Muscle layer of colon (tissue), 2 donors: ENCODE measurements around the gene FNDC8.
"Not testable (repeated sequence)": the region's sequence is repeated elsewhere in the genome, so short reads cannot be mapped to it uniquely, and the experiment has no call there.

ENCODE experiments used
- H3K27ac ChIP-seq: one replicate; pipeline ENCODE4 v1.7.0; 2013; ENCODE audit warnings: low read depth, mild to moderate bottlenecking, low read length, moderate library complexity
- H3K27me3 ChIP-seq, 2 donors: one replicate each; pipeline ENCODE4 v1.7.0; 2013; ENCODE audit warnings: low read length in 2 of 2, mild to moderate bottlenecking in 2 of 2; ENCODE audit not compliant: insufficient read depth in 2 of 2, control insufficient read depth in 1 of 2
- H3K36me3 ChIP-seq: one replicate; pipeline ENCODE4 v1.7.0; 2013; ENCODE audit warnings: mild to moderate bottlenecking, low read length; ENCODE audit not compliant: insufficient read depth
- H3K4me1 ChIP-seq: one replicate; pipeline ENCODE4 v1.7.0; 2013; ENCODE audit warnings: mild to moderate bottlenecking, low read length; ENCODE audit not compliant: insufficient read depth
- H3K4me3 ChIP-seq, 2 donors: one replicate each; pipeline ENCODE4 v1.7.0; 2013; ENCODE audit warnings: low read length in 2 of 2, low read depth in 1 of 2, mild to moderate bottlenecking in 1 of 2, moderate library complexity in 1 of 2
- H3K9ac ChIP-seq: one replicate; pipeline ENCODE4 v1.7.0; 2013; ENCODE audit warnings: low read length
- H3K9me3 ChIP-seq: one replicate; pipeline ENCODE4 v1.7.0; 2013; ENCODE audit warnings: mild to moderate bottlenecking, low read length
- donor health status: abdominal sarcoma.
- donor health status: Adenocarcinoma of cecum.

FNDC8 gene

DNA sequence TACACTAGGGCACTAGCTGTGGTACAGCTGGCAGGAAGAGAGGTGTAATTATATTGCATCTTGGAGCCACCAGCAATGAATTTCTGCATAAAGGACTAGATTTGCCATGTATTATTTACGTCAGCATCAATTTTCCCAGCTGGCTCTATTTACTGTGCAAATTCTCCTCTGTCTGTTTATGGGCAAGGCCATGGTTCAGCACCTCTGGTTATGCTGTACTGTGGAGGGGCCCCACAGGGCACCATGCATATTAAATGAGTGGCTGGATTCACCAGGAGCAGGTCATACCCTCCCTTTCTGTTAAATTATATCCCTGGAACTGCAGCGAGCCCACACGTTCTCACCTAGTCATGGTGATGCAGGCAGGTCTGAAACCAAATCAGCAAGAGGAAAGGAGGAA lies 21.5 kb upstream of the FNDC8 start:
- Histone ChIP-seq H3K27me3 (no peaks in the 10 kb centered on the region), H3K9ac (no peak overlapping the region), H3K36me3 (peaks cover 17% of the 10 kb centered on the region), H3K27ac (no peak overlapping the region), H3K9me3 (no peaks in the 10 kb centered on the region), H3K4me1 (no peaks in the 10 kb centered on the region), H3K4me3 (no peak overlapping the region)

- Histone ChIP-seq H3K27me3 (no peaks in the 10 kb centered on the region), H3K9ac (no peak overlapping the region), H3K36me3 (peaks cover 21% of the 10 kb centered on the region), H3K27ac (no peak overlapping the region), H3K4me1 (no peaks in the 10 kb centered on the region), H3K4me3 (no peak overlapping the region), H3K9me3 (no peaks in the 10 kb centered on the region)
Observed at GRCh38 chr17:35101036-35101435, 20.4 kb upstream of the FNDC8 start.

GRCh38 chr17:35101725-35102124 lies 19.7 kb upstream of the FNDC8 start:
- Histone ChIP-seq H3K4me3 (no peak overlapping the region), H3K27me3 (no peaks in the 10 kb centered on the region), H3K9me3 (no peaks in the 10 kb centered on the region), H3K27ac (no peak overlapping the region), H3K9ac (no peak overlapping the region), H3K4me1 (no peaks in the 10 kb centered on the region), H3K36me3 (peaks cover 28% of the 10 kb centered on the region)

- Histone ChIP-seq H3K27me3 (no peaks in the 10 kb centered on the region), H3K9ac (no peak overlapping the region), H3K4me3 (no peak overlapping the region), H3K36me3 (peaks cover 29% of the 10 kb centered on the region), H3K9me3 (no peaks in the 10 kb centered on the region), H3K27ac (no peak overlapping the region), H3K4me1 (no peaks in the 10 kb centered on the region)
Observed at GRCh38 chr17:35103271-35103670, 18.1 kb upstream of the FNDC8 start.

DNA sequence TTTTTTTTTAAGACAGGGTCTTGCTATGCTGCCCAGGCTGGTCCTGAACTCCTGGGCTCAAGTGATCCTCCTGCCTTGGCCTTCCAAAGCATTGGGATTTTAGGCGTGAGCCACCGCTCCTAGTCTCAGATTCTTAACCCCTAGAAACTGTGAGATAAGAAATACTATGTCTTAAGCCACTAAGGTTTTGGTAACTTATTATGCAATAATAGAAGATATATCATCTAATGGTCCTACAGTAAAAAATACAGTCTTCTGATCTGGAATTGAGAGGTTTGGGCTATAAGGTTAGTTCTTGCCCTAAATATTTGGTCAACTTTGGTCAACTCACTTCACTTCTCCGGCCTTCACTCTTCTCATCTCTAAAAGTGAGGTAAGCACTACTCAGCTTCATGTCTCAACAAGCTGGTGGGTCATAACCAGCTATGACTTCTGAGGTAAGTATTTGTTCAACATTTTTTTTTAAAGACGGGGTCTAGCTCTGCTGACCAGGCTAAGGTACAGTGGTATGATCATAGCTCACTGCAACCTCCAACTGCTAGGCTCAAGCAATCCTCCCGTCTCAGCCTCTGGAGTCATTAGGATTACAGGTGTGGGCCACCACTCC lies 16.5 kb upstream of the FNDC8 start:
- peaks cover 29% of the 10 kb centered on the region for H3K36me3 ChIP-seq

DNA sequence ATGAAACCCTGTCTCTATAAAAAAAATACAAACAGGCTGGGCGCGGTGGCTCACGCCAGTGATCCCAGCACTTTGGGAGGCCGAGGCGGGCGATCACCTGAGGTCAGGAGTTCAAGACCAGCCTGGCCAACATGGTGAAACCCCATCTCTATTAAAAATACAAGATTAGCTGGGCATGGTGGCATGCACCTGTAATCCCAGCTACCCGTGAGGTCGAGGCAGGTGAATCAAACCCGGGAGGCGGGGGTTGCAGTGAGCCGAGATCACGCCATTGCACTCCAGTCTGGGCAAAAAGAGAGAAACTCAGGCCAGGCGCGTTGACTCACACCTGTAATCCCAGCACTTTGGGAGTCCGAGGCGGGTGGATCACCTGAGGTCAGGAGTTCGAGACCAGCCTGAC lies 10.6 kb upstream of the FNDC8 start:
- peaks cover 11% of the 10 kb centered on the region for H3K36me3 ChIP-seq
- not testable (repeated sequence) for H3K27me3 ChIP-seq, H3K4me3 ChIP-seq, H3K4me1 ChIP-seq, H3K9ac ChIP-seq, H3K9me3 ChIP-seq, H3K27ac ChIP-seq

More for the DNA sequence above, 16.5 kb upstream of the FNDC8 start:
- Histone ChIP-seq H3K9ac (no peak overlapping the region), H3K4me3 (no peak overlapping the region), H3K27me3 (no peaks in the 10 kb centered on the region), H3K4me1 (no peaks in the 10 kb centered on the region), H3K9me3 (no peaks in the 10 kb centered on the region), H3K27ac (no peak overlapping the region)

GRCh38 chr17:35116845-35117244 lies 4.6 kb upstream of the FNDC8 start:
- Histone ChIP-seq H3K27me3 (no peaks in the 10 kb centered on the region), H3K9me3 (no peaks in the 10 kb centered on the region), H3K36me3 (no peaks in the 10 kb centered on the region), H3K4me1 (peaks cover 11% of the 10 kb centered on the region), H3K4me3 (no peak overlapping the region), H3K27ac (no peak overlapping the region), H3K9ac (no peak overlapping the region)

GRCh38 chr17:35117984-35118383 lies 3.4 kb upstream of the FNDC8 start:
- Histone ChIP-seq H3K9me3 (no peaks in the 10 kb centered on the region), H3K4me1 (peaks cover 11% of the 10 kb centered on the region), H3K36me3 (no peaks in the 10 kb centered on the region), H3K27ac (no peak overlapping the region), H3K27me3 (no peaks in the 10 kb centered on the region), H3K4me3 (no peak overlapping the region), H3K9ac (no peak overlapping the region)

DNA sequence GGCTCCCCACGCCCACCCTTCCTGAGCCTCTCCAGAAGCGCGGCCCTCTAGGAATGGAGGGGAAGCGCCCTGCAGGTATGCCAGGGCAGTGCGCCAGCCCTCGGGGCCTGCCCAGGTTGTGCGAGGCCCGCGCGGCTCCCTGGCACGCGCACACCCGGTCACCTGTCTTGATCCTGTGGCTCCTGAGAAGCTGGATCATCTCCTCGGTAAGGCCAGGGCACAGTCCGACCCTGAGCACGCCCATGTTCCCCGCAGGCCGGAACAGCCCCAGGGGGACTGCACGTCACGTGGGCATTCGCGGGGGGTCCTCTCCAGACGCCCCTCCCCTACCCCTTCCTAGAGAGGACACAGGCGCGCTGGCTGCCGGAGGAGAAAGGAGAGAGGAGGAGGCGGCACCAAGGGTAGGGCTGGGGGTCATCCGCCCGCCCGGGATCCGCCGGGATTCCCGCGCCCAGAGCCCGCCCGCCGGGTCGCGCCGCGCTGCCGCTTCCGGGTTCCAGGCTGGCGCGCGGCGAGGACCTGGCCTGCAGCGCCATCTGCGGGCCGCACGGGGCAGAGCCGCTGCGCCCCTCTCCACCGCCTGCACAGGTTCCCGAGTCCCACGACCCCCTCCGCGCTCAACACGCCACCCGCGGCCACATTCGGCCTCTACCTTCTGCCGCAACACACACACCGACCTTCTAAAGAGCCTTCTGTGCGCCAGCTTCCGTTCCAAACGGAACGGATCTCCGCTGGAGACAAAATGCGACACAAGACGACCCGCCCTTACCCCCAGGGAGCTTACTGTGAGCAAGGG lies 1.8 kb upstream of the FNDC8 start, which contains the start of gene RAD51D:
Gene RAD51D, minus strand, starts transcription at position 491 of the 796 bp plus-strand sequence. Its CDS starts 247 bp downstream, at position 244.
- H3K9ac ChIP-seq, result peak within 1 kb of the TSS; percentile 82

GRCh38 chr17:35127751-35128514 lies 6.5 kb downstream of the FNDC8 start:
- no peaks in the 10 kb centered on the region for H3K4me1 ChIP-seq
- no peak overlapping the region for H3K4me3 ChIP-seq
- H3K27me3 ChIP-seq, result no peaks in the 10 kb centered on the region
- no peak overlapping the region for H3K27ac ChIP-seq
- no peak overlapping the region for H3K9ac ChIP-seq
- H3K9me3 ChIP-seq, result no peaks in the 10 kb centered on the region
- peaks cover 6% of the 10 kb centered on the region for H3K36me3 ChIP-seq

More for the DNA sequence above, 1.8 kb upstream of the FNDC8 start, which contains the start of gene RAD51D:
- H3K4me3 ChIP-seq, result peak within 1 kb of the TSS; percentile 94
- peak within 1 kb of the TSS; percentile 86 for H3K27ac ChIP-seq
- no peaks in the 10 kb centered on the region for H3K36me3 ChIP-seq
- H3K9me3 ChIP-seq, result no peaks in the 10 kb centered on the region
- H3K4me1 ChIP-seq, result peaks cover 11% of the 10 kb centered on the region
- H3K27me3 ChIP-seq, result no peaks in the 10 kb centered on the region

DNA sequence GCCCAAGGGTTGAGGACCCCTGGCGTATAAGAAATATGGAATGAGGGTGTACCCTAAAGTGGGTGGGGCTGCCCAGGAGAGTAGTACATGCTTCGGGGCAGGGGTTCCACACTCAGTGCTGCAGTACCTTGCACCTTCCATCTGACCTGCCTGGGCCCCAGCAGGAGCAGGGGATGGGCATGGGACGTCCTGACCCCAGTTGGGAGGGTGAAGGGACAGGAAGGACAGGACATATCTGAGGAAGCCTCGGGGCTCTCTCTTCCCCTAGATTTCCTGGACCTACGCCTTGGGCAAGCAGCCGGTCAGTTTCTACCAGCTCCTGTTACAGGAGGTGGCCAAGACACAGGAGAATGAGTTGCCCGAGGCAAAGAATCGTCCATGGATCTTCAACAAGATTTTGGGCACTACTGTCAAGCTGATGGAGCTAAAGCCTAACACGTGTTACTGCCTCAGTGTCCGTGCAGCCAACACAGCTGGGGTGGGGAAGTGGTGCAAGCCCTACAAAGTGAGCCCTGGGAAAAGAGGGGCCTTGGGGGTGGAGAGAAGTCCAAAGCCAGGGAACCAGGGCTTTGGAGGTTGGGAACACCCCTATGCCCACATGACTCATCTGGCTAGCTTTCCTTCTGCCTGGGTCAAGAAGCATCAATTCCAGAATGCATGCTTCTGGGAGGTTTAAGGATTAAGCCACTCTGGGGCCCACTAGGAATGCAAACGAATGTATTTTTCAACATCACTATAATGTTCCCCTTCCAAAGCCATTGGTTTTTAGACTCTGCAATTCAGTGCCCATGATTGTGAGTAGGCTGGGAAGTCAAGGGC lies 7.9 kb downstream of the FNDC8 start:
- Histone ChIP-seq H3K9ac (no peak overlapping the region), H3K4me3 (no peak overlapping the region), H3K36me3 (peaks cover 19% of the 10 kb centered on the region), H3K27me3 (no peaks in the 10 kb centered on the region), H3K4me1 (no peaks in the 10 kb centered on the region), H3K9me3 (no peaks in the 10 kb centered on the region), H3K27ac (no peak overlapping the region)
